PC-9 (cell line): ENCODE data around the gene LTO1. TPM values are rescaled to one million over a fixed set of nuclear protein-coding genes. Genes with fewer than 3 reads are reported as not detected.
A peak's percentile ranks its signal among the peaks of the same experiment; 100 is the strongest.

Source experiments
- BruUV-seq: library from RNA; stranded (reverse); fragments of 400-500 nt; replicated peaks from 2 replicates; lab custom pipeline; 2021; lab: Mats Ljungman, UMichigan
- CTCF ChIA-PET: fragments of 300-600 bp; sonication (Branson Sonifier 250); formaldehyde crosslinking; loops from one replicate; lab custom pipeline; 2022; ENCODE audit warnings: antibody characterized with exemption; lab: Charles Lee
- POLR2A ChIA-PET: fragments of 300-600 bp; sonication (Branson Sonifier 250); formaldehyde crosslinking; loops from one replicate; lab custom pipeline; 2022; ENCODE audit warnings: antibody characterized with exemption; ENCODE audit not compliant: unreplicated experiment; lab: Charles Lee
- DNase-seq, 2 experiments: peaks; one replicate each; pipeline versions ENCODE4 v3.0.0 to v3.0.0-alpha.2; 2015 to 2022; ENCODE audit warnings: mixed read lengths in 1 of 2
- H2AFZ ChIP-seq: fragments of 200-600 bp; sonication (generic); 2 replicates; pipeline ENCODE4 v1.8.1; 2017; ENCODE audit warnings: antibody characterized with exemption
- H3F3A ChIP-seq: fragments of 200-600 bp; sonication (generic); 2 replicates; pipeline ENCODE4 v1.8.1; 2017; ENCODE audit warnings: antibody characterized with exemption, mild to moderate bottlenecking, low read depth; ENCODE audit not compliant: insufficient read depth
- H3K27ac ChIP-seq: fragments of 200-600 bp; sonication (generic); 2 replicates; pipeline ENCODE4 v1.6.1; 2016; ENCODE audit warnings: mixed run types
- H3K27me3 ChIP-seq: fragments of 200-600 bp; sonication (generic); 2 replicates; pipeline ENCODE4 v1.6.1; 2016; ENCODE audit warnings: low read depth, mixed run types; ENCODE audit not compliant: insufficient read depth
- H3K36me3 ChIP-seq: fragments of 200-600 bp; sonication (generic); 2 replicates; pipeline ENCODE4 v1.6.1; 2016; ENCODE audit warnings: low read depth, mixed run types
- H3K4me1 ChIP-seq: fragments of 200-600 bp; sonication (generic); replicated peaks from 2 replicates; pipeline ENCODE4 v1.6.1; 2016; ENCODE audit warnings: mixed run types; ENCODE audit not compliant: insufficient read depth
- H3K4me2 ChIP-seq: fragments of 200-600 bp; sonication (generic); 2 replicates; pipeline ENCODE4 v1.6.1; 2017; ENCODE audit warnings: mixed run types
- H3K4me3 ChIP-seq: fragments of 200-600 bp; sonication (generic); 2 replicates; pipeline ENCODE4 v1.6.1; 2016; ENCODE audit warnings: mixed run types
- H3K79me2 ChIP-seq: fragments of 200-600 bp; sonication (generic); 2 replicates; pipeline ENCODE4 v1.6.1; 2017; ENCODE audit warnings: low read depth, mixed run types
- H3K9me2 ChIP-seq: fragments of 200-600 bp; sonication (generic); 2 replicates; pipeline ENCODE4 v1.8.1; 2017; ENCODE audit warnings: mild to moderate bottlenecking; ENCODE audit not compliant: insufficient read depth
- H3K9me3 ChIP-seq: fragments of 200-600 bp; sonication (generic); 2 replicates; pipeline ENCODE4 v1.8.1; 2016; ENCODE audit warnings: low read depth; ENCODE audit not compliant: insufficient read depth
- H4K20me1 ChIP-seq: fragments of 200-600 bp; sonication (generic); 2 replicates; pipeline ENCODE4 v1.8.1; 2017; ENCODE audit not compliant: insufficient read depth
- CTCF ChIP-seq: fragments of 200-600 bp; sonication (generic); conservative IDR thresholded peaks from 2 replicates; pipeline ENCODE4 v1.6.1; 2017; ENCODE audit warnings: mixed run types, antibody characterized with exemption, mild to moderate bottlenecking, moderate library complexity
- EZH2 ChIP-seq: fragments of 200-600 bp; sonication (generic); IDR thresholded peaks from 2 replicates; pipeline ENCODE4 v1.8.0; 2017; ENCODE audit warnings: antibody characterized with exemption, low read depth
- intact Hi-C: fragments of 100-400 bp; cut with micrococcal nuclease; formaldehyde crosslinking; loops from one replicate; pipeline ENCODE4 v1.10.0; 2022; ENCODE audit not compliant: unreplicated experiment
- total RNA-seq: library from RNA; stranded (reverse); gene quantifications from 2 replicates; pipeline ENCODE4 v1.2.3, GENCODE V29; 2021

Gene LTO1
- total RNA-seq, 1 experiment from 2014 or later: 41.1 TPM

DNA sequence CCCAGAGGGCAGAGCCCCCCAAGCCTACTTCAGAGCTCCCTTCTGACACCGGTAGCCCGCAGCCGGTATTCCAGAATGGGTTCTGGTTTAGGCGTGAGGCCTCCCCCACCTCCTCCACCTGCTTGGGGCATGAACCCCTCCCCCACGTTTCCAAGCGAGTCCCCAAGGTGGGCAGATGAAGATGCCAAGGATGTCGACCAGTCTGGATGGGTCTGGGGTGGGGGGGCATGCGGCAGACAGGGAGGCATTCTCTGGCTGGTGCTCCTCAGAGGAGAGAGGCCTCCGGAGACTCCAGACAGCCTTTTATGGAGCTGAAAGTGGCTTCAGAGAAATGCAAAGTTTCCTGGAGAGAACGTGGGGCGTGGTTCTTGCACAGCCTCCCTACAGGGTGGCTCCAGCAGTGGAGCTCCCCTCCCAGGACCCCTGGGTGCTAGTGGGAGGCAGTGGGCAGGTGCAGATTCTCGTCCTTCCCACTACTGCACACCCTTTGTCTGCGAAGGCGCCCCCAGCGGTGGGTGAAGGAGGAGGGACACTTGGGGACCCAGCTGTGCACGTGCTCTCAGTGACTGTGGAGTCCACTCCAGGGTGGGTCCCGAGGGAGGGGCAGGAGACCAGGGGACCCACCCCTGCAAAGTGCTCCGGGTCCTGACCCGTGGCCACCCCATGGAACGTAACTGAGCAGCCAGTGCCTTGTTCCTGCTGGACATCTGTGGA lies 30.0 kb downstream of the LTO1 start:
- Histone ChIP-seq H3K27ac (no peak overlapping the region), H3K79me2 (peaks cover 99% of the 10 kb centered on the region), H3K4me1 (peaks cover 22% of the 10 kb centered on the region), H3K36me3 (peaks cover 64% of the 10 kb centered on the region), H3K27me3 (no peaks in the 10 kb centered on the region), H3K9me3 (no peaks in the 10 kb centered on the region), H3K9me2 (no peaks in the 10 kb centered on the region), H3F3A (peaks cover 72% of the 10 kb centered on the region), H3K4me3 (peak overlapping the region; percentile 99; the same call in 1 of the 2 replicates), H4K20me1 (peaks cover 67% of the 10 kb centered on the region), H3K4me2 (peak overlapping the region; percentile 86), H2AFZ (no peak overlapping the region)
- ChIA-PET CTCF (interaction anchor here (1.3 kb wide), 1 partner anchor 544 kb away, joined by 4 read pairs; no protein-coding TSS in a partner anchor), POLR2A (interaction anchor here (0.6 to 0.7 kb wide), 4 partner anchors 29 to 542 kb away, joined by 4 to 6 read pairs (median 5); no protein-coding TSS in a partner anchor)
- no peak for DNase-seq
- intact Hi-C loops: no loop called here
- TF ChIP-seq CTCF (no peak), EZH2 (no peak)
- no TSS peak for BruUV-seq

GRCh38 chr11:69644071-69644961 lies 30.8 kb downstream of the LTO1 start:
- POLR2A ChIA-PET: interaction anchor here (0.5 to 1.1 kb wide), 7 partner anchors 30 to 569 kb away, joined by 3 to 7 read pairs (median 4); partner anchors contain the start of gene LTO1
- H2AFZ ChIP-seq: no peak overlapping the region
- intact Hi-C loops: no loop called here
- DNase-seq: peak; percentile 74 to 94
- H3F3A ChIP-seq: peaks cover 68% of the 10 kb centered on the region
- H3K4me1 ChIP-seq: peaks cover 22% of the 10 kb centered on the region
- no TSS peak for BruUV-seq
- H4K20me1 ChIP-seq: peaks cover 59% of the 10 kb centered on the region
- H3K9me3 ChIP-seq: no peaks in the 10 kb centered on the region
- H3K36me3 ChIP-seq: peaks cover 59% of the 10 kb centered on the region
- H3K27me3 ChIP-seq: no peaks in the 10 kb centered on the region
- H3K4me3 ChIP-seq: peak overlapping the region; percentile 99
- H3K27ac ChIP-seq: peak overlapping the region; percentile 85
- H3K4me2 ChIP-seq: peak overlapping the region; percentile 86
- H3K9me2 ChIP-seq: no peaks in the 10 kb centered on the region
- H3K79me2 ChIP-seq: peaks cover 99% of the 10 kb centered on the region
- TF ChIP-seq EZH2 (no peak), CTCF (no peak)
- CTCF ChIA-PET: interaction anchor here (0.5 to 1.3 kb wide), 6 partner anchors 11 to 593 kb away, joined by 3 to 9 read pairs (median 4); no protein-coding TSS in a partner anchor

- Histone ChIP-seq H3K4me3 (peak overlapping the region; percentile 99), H3K9me2 (no peaks in the 10 kb centered on the region), H3K4me1 (peaks cover 22% of the 10 kb centered on the region), H3F3A (peaks cover 64% of the 10 kb centered on the region), H2AFZ (no peak overlapping the region), H3K4me2 (peak overlapping the region; percentile 86), H3K9me3 (no peaks in the 10 kb centered on the region), H3K36me3 (peaks cover 52% of the 10 kb centered on the region), H3K27me3 (no peaks in the 10 kb centered on the region), H3K79me2 (peaks cover 93% of the 10 kb centered on the region), H3K27ac (peak overlapping the region; percentile 85), H4K20me1 (peaks cover 53% of the 10 kb centered on the region)
- POLR2A ChIA-PET: interaction anchor here (0.9 to 1.1 kb wide), 3 partner anchors 31 to 355 kb away, joined by 3 to 7 read pairs (median 6); partner anchors contain the start of gene LTO1
- DNase-seq: no peak
- intact Hi-C loops: loop anchor here (1.0 kb wide), 1 partner anchor 542 kb away; no protein-coding TSS in a partner anchor
- TF ChIP-seq CTCF (peak; percentile 43), EZH2 (no peak)
- CTCF ChIA-PET: interaction anchor here (0.6 to 1.3 kb wide), 5 partner anchors 12 to 592 kb away, joined by 3 to 4 read pairs (median 3); no protein-coding TSS in a partner anchor
- no TSS peak for BruUV-seq
These were observed 31.5 kb downstream of the LTO1 start for GRCh38 chr11:69643646-69644045.
